Fibroblast of lung (primary cell): ENCODE results near the gene CSPG4.

Source experiments
- CTCF ChIP-seq, 2 donors: IDR thresholded peaks in 1 of 2; conservative IDR thresholded peaks in 1 of 2; 1 replicate in 1 of 2; 2 replicates in 1 of 2; pipeline ENCODE4 v1.5.1; 2011 to 2012; ENCODE audit warnings: low read length in 2 of 2, control low read depth in 1 of 2, inconsistent platforms in 1 of 2, low read depth in 1 of 2, mild to moderate bottlenecking in 1 of 2
- EZH2 ChIP-seq: IDR thresholded peaks from 2 replicates; pipeline ENCODE4 v1.5.1; 2012; ENCODE audit warnings: low read length, control low read depth, mild to moderate bottlenecking; ENCODE audit errors: missing control alignments

- TF ChIP-seq CTCF (conservative IDR thresholded peaks at IDR 0.05 in 1 of 2, IDR thresholded peaks at IDR 0.05 in 1 of 2; ENCODE audit: low read depth in 1 of 2, low read length in 2 of 2) (no peak), EZH2 (no peak)
These were observed 8.0 kb downstream of the CSPG4 start for GRCh38 chr15:75704618-75705017.
